ENCODE measurements around the gene NOSTRIN. TPM values are rescaled to one million over a fixed set of nuclear protein-coding genes. Genes with fewer than 3 reads are reported as not detected.
A peak's percentile ranks its signal among the peaks of the same experiment; 100 is the strongest.

The NOSTRIN gene
- total and polyA plus RNA-seq, 4 donors, result 4.1 to 16.7 (median 8.5) TPM

GRCh38 chr2:168894101-168894500 lies 91.7 kb downstream of the NOSTRIN start:
- Histone ChIP-seq H3K4me1 (ENCODE audit: control insufficient read depth in 4 of 4, insufficient read depth in 4 of 4, low read length in 3 of 4) (peaks cover 7 to 30% (median 18%) of the 10 kb centered on the region in 4 donors), H3K9ac (ENCODE audit: low read depth in 1 of 2, low read length in 2 of 2) (no peak overlapping the region)
- WGBS, result 91% methylated on average over 1 of the region's 1 CpG

DNA sequence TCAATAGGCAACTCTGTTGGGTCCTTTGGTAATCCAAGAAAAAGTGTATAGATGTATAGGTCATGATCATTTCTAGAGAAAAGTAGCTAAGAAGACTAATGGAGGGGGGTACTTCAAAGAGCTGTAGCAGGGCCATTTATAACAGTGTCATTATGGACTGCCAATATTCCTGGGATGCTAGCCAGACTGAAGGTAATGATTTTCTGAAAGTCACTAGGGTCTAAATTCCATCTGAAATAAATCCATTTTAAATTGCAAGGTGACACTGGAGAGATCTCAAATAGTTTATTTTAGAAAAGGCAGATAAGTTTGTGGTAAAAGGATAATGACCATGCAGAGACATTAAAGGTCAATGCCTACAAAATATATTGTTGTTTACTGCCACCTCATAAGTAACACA lies 92.3 kb downstream of the NOSTRIN start:
- no peak overlapping the region for H3K4me3 ChIP-seq (ENCODE audit: low read depth in 1 of 3, low read length in 3 of 3)
- H3K9ac ChIP-seq (ENCODE audit: low read depth in 1 of 2, low read length in 2 of 2), result no peak overlapping the region
- no peak overlapping the region for H3K27ac ChIP-seq (ENCODE audit: low read depth in 1 of 2, low read length in 2 of 2)
- DNase-seq (ENCODE audit: low spot score), result no peak
- H3K9me3 ChIP-seq (ENCODE audit: control insufficient read depth in 4 of 4, low read length in 3 of 4), result no peaks in the 10 kb centered on the region
- H3K36me3 ChIP-seq (ENCODE audit: control insufficient read depth in 4 of 4, insufficient read depth in 3 of 4, low read depth in 1 of 4, low read length in 3 of 4), result no peaks in the 10 kb centered on the region
- H3K27me3 ChIP-seq (ENCODE audit: control insufficient read depth in 4 of 4, insufficient read depth in 4 of 4, low read length in 3 of 4), result no peaks in the 10 kb centered on the region
- peaks cover 6 to 29% (median 17%) of the 10 kb centered on the region in 4 donors for H3K4me1 ChIP-seq (ENCODE audit: control insufficient read depth in 4 of 4, insufficient read depth in 4 of 4, low read length in 3 of 4)
- TF ChIP-seq EGR1 (IDR thresholded peaks at IDR 0.05; ENCODE audit: low read depth in 2 of 2) (no peak), JUND (IDR thresholded peaks at IDR 0.05) (peak in 1 of 2 donors; percentile 12), GABPA (IDR thresholded peaks at IDR 0.05 in 1 of 2, conservative IDR thresholded peaks at IDR 0.05 in 1 of 2) (peak in 1 of 2 donors; percentile 16), SP1 (IDR thresholded peaks at IDR 0.05) (peak; percentile 57), FOXA2 (IDR thresholded peaks at IDR 0.05) (no peak), TAF1 (conservative IDR thresholded peaks at IDR 0.05) (no peak), FOXA1 (IDR thresholded peaks at IDR 0.05) (no peak), YY1 (IDR thresholded peaks at IDR 0.05) (peak; percentile 61), HNF4G (IDR thresholded peaks at IDR 0.05) (peak; percentile 55), HNF4A (conservative IDR thresholded peaks at IDR 0.05) (peak; percentile 75 to 84), ZBTB33 (IDR thresholded peaks at IDR 0.05) (no peak), NR2F2 (IDR thresholded peaks at IDR 0.05) (no peak), RAD21 (IDR thresholded peaks at IDR 0.05) (peak in 1 of 2 donors; percentile 16), RXRA (IDR thresholded peaks at IDR 0.05) (peak; percentile 15 to 24)
- TF ChIP-seq, protein P1, sequence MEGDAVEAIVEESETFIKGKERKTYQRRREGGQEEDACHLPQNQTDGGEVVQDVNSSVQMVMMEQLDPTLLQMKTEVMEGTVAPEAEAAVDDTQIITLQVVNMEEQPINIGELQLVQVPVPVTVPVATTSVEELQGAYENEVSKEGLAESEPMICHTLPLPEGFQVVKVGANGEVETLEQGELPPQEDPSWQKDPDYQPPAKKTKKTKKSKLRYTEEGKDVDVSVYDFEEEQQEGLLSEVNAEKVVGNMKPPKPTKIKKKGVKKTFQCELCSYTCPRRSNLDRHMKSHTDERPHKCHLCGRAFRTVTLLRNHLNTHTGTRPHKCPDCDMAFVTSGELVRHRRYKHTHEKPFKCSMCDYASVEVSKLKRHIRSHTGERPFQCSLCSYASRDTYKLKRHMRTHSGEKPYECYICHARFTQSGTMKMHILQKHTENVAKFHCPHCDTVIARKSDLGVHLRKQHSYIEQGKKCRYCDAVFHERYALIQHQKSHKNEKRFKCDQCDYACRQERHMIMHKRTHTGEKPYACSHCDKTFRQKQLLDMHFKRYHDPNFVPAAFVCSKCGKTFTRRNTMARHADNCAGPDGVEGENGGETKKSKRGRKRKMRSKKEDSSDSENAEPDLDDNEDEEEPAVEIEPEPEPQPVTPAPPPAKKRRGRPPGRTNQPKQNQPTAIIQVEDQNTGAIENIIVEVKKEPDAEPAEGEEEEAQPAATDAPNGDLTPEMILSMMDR (IDR thresholded peaks at IDR 0.05; ENCODE audit: low read depth, low read length, missing input control), result no peak
- TF ChIP-seq, protein P2, sequence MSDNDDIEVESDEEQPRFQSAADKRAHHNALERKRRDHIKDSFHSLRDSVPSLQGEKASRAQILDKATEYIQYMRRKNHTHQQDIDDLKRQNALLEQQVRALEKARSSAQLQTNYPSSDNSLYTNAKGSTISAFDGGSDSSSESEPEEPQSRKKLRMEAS (IDR thresholded peaks at IDR 0.05), result peak; percentile 17

More at GRCh38 chr2:168894101-168894500, 91.7 kb downstream of the NOSTRIN start:
- no peaks in the 10 kb centered on the region for H3K9me3 ChIP-seq (ENCODE audit: control insufficient read depth in 4 of 4, low read length in 3 of 4)
- no peak overlapping the region for H3K4me3 ChIP-seq (ENCODE audit: low read depth in 1 of 3, low read length in 3 of 3)
- H3K27me3 ChIP-seq (ENCODE audit: control insufficient read depth in 4 of 4, insufficient read depth in 4 of 4, low read length in 3 of 4), result no peaks in the 10 kb centered on the region
- H3K36me3 ChIP-seq (ENCODE audit: control insufficient read depth in 4 of 4, insufficient read depth in 3 of 4, low read depth in 1 of 4, low read length in 3 of 4), result no peaks in the 10 kb centered on the region
- DNase-seq (ENCODE audit: low spot score), result no peak
- no peak overlapping the region for H3K27ac ChIP-seq (ENCODE audit: low read depth in 1 of 2, low read length in 2 of 2)
- TF ChIP-seq NR2F2 (IDR thresholded peaks at IDR 0.05), result no peak
- TF ChIP-seq JUND (IDR thresholded peaks at IDR 0.05), result no peak
- TF ChIP-seq ZBTB33 (IDR thresholded peaks at IDR 0.05), result no peak
- no peak for TF ChIP-seq RXRA (IDR thresholded peaks at IDR 0.05)
- no peak for TF ChIP-seq FOXA2 (IDR thresholded peaks at IDR 0.05)
- TF ChIP-seq HNF4A (conservative IDR thresholded peaks at IDR 0.05), result no peak
- no peak for TF ChIP-seq FOXA1 (IDR thresholded peaks at IDR 0.05)
- no peak for TF ChIP-seq YY1 (IDR thresholded peaks at IDR 0.05)
- TF ChIP-seq, protein P1 (IDR thresholded peaks at IDR 0.05; ENCODE audit: low read depth, low read length, missing input control), result no peak
- no peak for TF ChIP-seq ATF3 (IDR thresholded peaks at IDR 0.05)

Measured in liver (tissue), 9 donors.